H1 (cell line): ENCODE results near the gene NANP. TPM values are rescaled to one million over a fixed set of nuclear protein-coding genes. Genes with fewer than 3 reads are reported as not detected.

ENCODE experiments used
- CTCF ChIA-PET: fragments of 300-600 bp; sonication (Branson Sonifier 250); formaldehyde crosslinking; loops from one replicate; lab custom pipeline; 2021; ENCODE audit not compliant: partially characterized antibody; lab: Charles Lee
- POLR2A ChIA-PET: fragments of 300-600 bp; sonication (Branson Sonifier 250); formaldehyde crosslinking; loops from one replicate; lab custom pipeline; 2021; ENCODE audit warnings: inconsistent platforms; ENCODE audit not compliant: partially characterized antibody; lab: Charles Lee
- DNase-seq, 2 experiments: peaks; one replicate each; pipeline versions ENCODE4 v3.0.0 to v3.0.0-alpha.2; 2010 to 2022; ENCODE audit warnings: low spot score in 2 of 2, low read depth in 1 of 2, mixed read lengths in 1 of 2
- FAIRE-seq: peaks from 2 replicates; lab custom pipeline; 2011; peaks lifted over from hg19 to GRCh38; lab: Jason Lieb, UNC
- H2AFZ ChIP-seq: 2 replicates; pipeline ENCODE4 v1.8.1; 2012; ENCODE audit warnings: low read length, inconsistent platforms
- H2AK5ac ChIP-seq: 2 replicates; pipeline ENCODE4 v1.6.1; 2013; ENCODE audit warnings: low read depth, low read length
- H2BK120ac ChIP-seq: replicated peaks from 2 replicates; pipeline ENCODE3; 2013; ENCODE audit warnings: low read depth, low read length, inconsistent platforms
- H2BK12ac ChIP-seq: 2 replicates; pipeline ENCODE4 v1.6.1; 2013; ENCODE audit warnings: low read depth, low read length
- H2BK15ac ChIP-seq: 2 replicates; pipeline ENCODE4 v1.6.1; 2013; ENCODE audit warnings: low read length
- H2BK20ac ChIP-seq: 2 replicates; pipeline ENCODE4 v1.6.1; 2013; ENCODE audit warnings: low read length
- H2BK5ac ChIP-seq: 2 replicates; pipeline ENCODE4 v1.6.1; 2013; ENCODE audit warnings: low read depth, low read length
- H3K14ac ChIP-seq: 2 replicates; pipeline ENCODE4 v1.6.1; 2013; ENCODE audit warnings: inconsistent platforms; ENCODE audit not compliant: insufficient read length
- H3K18ac ChIP-seq: 2 replicates; pipeline ENCODE4 v1.6.1; 2013; ENCODE audit warnings: low read length; ENCODE audit errors: extremely low read depth
- H3K23ac ChIP-seq: 2 replicates; pipeline ENCODE4 v1.6.1; 2013; ENCODE audit warnings: inconsistent platforms; ENCODE audit not compliant: insufficient read length
- H3K23me2 ChIP-seq: 2 replicates; pipeline ENCODE4 v1.6.1; 2013; ENCODE audit warnings: low read depth, low read length
- H3K27ac ChIP-seq: 2 replicates; pipeline ENCODE4 v1.6.1; 2011; ENCODE audit warnings: low read depth, low read length, inconsistent platforms
- H3K27me3 ChIP-seq, 4 experiments: replicated peaks in 1 of 4; 1 replicate in 1 of 4; 2 replicates in 3 of 4; pipeline versions ENCODE4 v1.6.1 to v1.8.1; 2011 to 2013; ENCODE audit warnings: low read length in 3 of 4, mild to moderate bottlenecking in 3 of 4, inconsistent platforms in 2 of 4, mixed read lengths in 2 of 4, moderate library complexity in 1 of 4; ENCODE audit not compliant: control insufficient read depth in 3 of 4, insufficient read depth in 3 of 4; ENCODE audit errors: extremely low read depth in 1 of 4
- H3K36me3 ChIP-seq, 4 experiments: 2 replicates each; pipeline versions ENCODE4 v1.6.1 to v1.8.1; 2011 to 2013; ENCODE audit warnings: mild to moderate bottlenecking in 4 of 4, low read length in 3 of 4, moderate library complexity in 2 of 4, control low read depth in 1 of 4, inconsistent platforms in 1 of 4; ENCODE audit not compliant: insufficient read depth in 4 of 4, control insufficient read depth in 2 of 4
- H3K4ac ChIP-seq: replicated peaks from 2 replicates; pipeline ENCODE3; 2013; ENCODE audit warnings: low read length, low read depth, mixed read lengths, inconsistent platforms; ENCODE audit not compliant: insufficient read length
- H3K4me1 ChIP-seq, 4 experiments: replicated peaks in 1 of 4; 1 replicate in 1 of 4; 2 replicates in 3 of 4; pipeline versions ENCODE4 v1.6.1 to v1.8.1; 2011 to 2013; ENCODE audit warnings: low read length in 3 of 4, inconsistent platforms in 2 of 4, mixed read lengths in 1 of 4; ENCODE audit not compliant: insufficient read depth in 4 of 4, control insufficient read depth in 3 of 4
- H3K4me2 ChIP-seq, 2 experiments: 2 replicates each; pipeline versions ENCODE4 v1.6.1 to v1.8.1; 2011 to 2013; ENCODE audit warnings: low read depth in 2 of 2, low read length in 2 of 2, control low read depth in 1 of 2, inconsistent platforms in 1 of 2, mild to moderate bottlenecking in 1 of 2; ENCODE audit not compliant: insufficient read depth in 1 of 2
- H3K4me3 ChIP-seq, 4 experiments: fragments of 200-600, 300-600 bp in 1 of 4; sonication (generic), shearing (Covaris generic), sonication (Bioruptor Twin) in 1 of 4; 2 replicates each; pipeline versions ENCODE4 v1.5.1 to v1.8.1; 2011 to 2016; ENCODE audit warnings: low read length in 4 of 4, low read depth in 3 of 4, control low read depth in 2 of 4, inconsistent platforms in 2 of 4, mild to moderate bottlenecking in 2 of 4, mixed read lengths in 1 of 4, moderate library complexity in 1 of 4; ENCODE audit not compliant: insufficient read depth in 2 of 4; ENCODE audit errors: extremely low read depth in 1 of 4
- H3K56ac ChIP-seq: replicated peaks from 2 replicates; pipeline ENCODE3; 2013; ENCODE audit warnings: low read depth, mild to moderate bottlenecking, mixed read lengths, low read length, inconsistent platforms; ENCODE audit not compliant: insufficient read length
- H3K79me1 ChIP-seq: 2 replicates; pipeline ENCODE4 v1.6.1; 2013; ENCODE audit warnings: low read depth, low read length, control low read depth
- H3K79me2 ChIP-seq, 2 experiments: 2 replicates each; pipeline versions ENCODE4 v1.6.1 to v1.8.1; 2012 to 2013; ENCODE audit warnings: low read length in 2 of 2, mild to moderate bottlenecking in 2 of 2, inconsistent platforms in 1 of 2; ENCODE audit not compliant: insufficient read depth in 2 of 2, control insufficient read depth in 1 of 2
- H3K9ac ChIP-seq, 4 experiments: replicated peaks in 1 of 4; 1 replicate in 1 of 4; 2 replicates in 3 of 4; pipeline versions ENCODE4 v1.6.1 to v1.8.1; 2011 to 2013; ENCODE audit warnings: low read depth in 3 of 4, low read length in 3 of 4, control low read depth in 2 of 4, mild to moderate bottlenecking in 2 of 4, moderate library complexity in 2 of 4, inconsistent platforms in 1 of 4; ENCODE audit errors: extremely low read depth in 1 of 4
- H3K9me3 ChIP-seq, 2 experiments: 2 replicates each; pipeline versions ENCODE4 v1.6.1 to v1.8.1; 2012 to 2013; ENCODE audit warnings: mild to moderate bottlenecking in 2 of 2, moderate library complexity in 2 of 2, control low read depth in 1 of 2, inconsistent platforms in 1 of 2, low read depth in 1 of 2, low read length in 1 of 2, mixed read lengths in 1 of 2; ENCODE audit not compliant: insufficient read depth in 2 of 2
- H4K20me1 ChIP-seq, 2 experiments: replicated peaks in 1 of 2; 2 replicates each; pipeline versions ENCODE3 to v1.8.1; 2011 to 2013; ENCODE audit warnings: inconsistent platforms in 2 of 2, low read length in 2 of 2, mild to moderate bottlenecking in 1 of 2; ENCODE audit not compliant: insufficient read depth in 2 of 2, control insufficient read depth in 1 of 2
- H4K5ac ChIP-seq: 2 replicates; pipeline ENCODE4 v1.6.1; 2013; ENCODE audit warnings: low read length, low read depth, mixed read lengths, inconsistent platforms; ENCODE audit not compliant: insufficient read length
- H4K8ac ChIP-seq: 2 replicates; pipeline ENCODE4 v1.8.0; 2013; ENCODE audit warnings: mild to moderate bottlenecking, moderate library complexity, low read length, inconsistent platforms; ENCODE audit not compliant: insufficient read depth; ENCODE audit errors: extremely low read depth
- H4K91ac ChIP-seq: replicated peaks from 2 replicates; pipeline ENCODE3; 2013; ENCODE audit warnings: low read length, mixed read lengths, inconsistent platforms; ENCODE audit not compliant: insufficient read length
- BACH1 ChIP-seq: IDR thresholded peaks from 2 replicates; pipeline ENCODE4 v1.6.1; 2012; ENCODE audit warnings: low read length, improper control_type of control experiment
- BCL11A ChIP-seq, 2 experiments: IDR thresholded peaks; one replicate each; pipeline ENCODE4 v1.6.1; 2011; ENCODE audit warnings: low read depth in 2 of 2, low read length in 2 of 2, mild to moderate bottlenecking in 2 of 2
- CTBP2 ChIP-seq: IDR thresholded peaks from 2 replicates; pipeline ENCODE4 v1.7.0; 2011; ENCODE audit warnings: borderline replicate concordance, mild to moderate bottlenecking, moderate library complexity, mixed read lengths, low read length; ENCODE audit not compliant: insufficient read depth, insufficient read length
- FOSL1 ChIP-seq: IDR thresholded peaks from 2 replicates; pipeline ENCODE4 v1.6.1; 2011; ENCODE audit warnings: mild to moderate bottlenecking, low read depth, low read length, moderate library complexity; ENCODE audit not compliant: insufficient read depth
- HDAC6 ChIP-seq: IDR thresholded peaks from one replicate; pipeline ENCODE4 v1.7.1; 2012; ENCODE audit warnings: low read depth, mild to moderate bottlenecking, inconsistent platforms, low read length, moderate library complexity
- JUN ChIP-seq: IDR thresholded peaks from 2 replicates; pipeline ENCODE4 v1.6.1; 2011; ENCODE audit warnings: low read depth, mild to moderate bottlenecking, improper control_type of control experiment, low read length
- KDM5A ChIP-seq: fragments of 200-600 bp; IDR thresholded peaks from 2 replicates; pipeline ENCODE4 v1.7.1; 2012; ENCODE audit warnings: mild to moderate bottlenecking, low read length, inconsistent platforms, mixed read lengths
- MAFK ChIP-seq: IDR thresholded peaks from 2 replicates; pipeline ENCODE4 v1.6.1; 2012; ENCODE audit warnings: low read depth, mild to moderate bottlenecking, improper control_type of control experiment, low read length
- NANOG ChIP-seq: IDR thresholded peaks from 2 replicates; pipeline ENCODE4 v1.6.1; 2011; ENCODE audit warnings: low read length, low read depth, mild to moderate bottlenecking, inconsistent platforms; ENCODE audit not compliant: insufficient read depth, poor library complexity, severe bottlenecking
- POU5F1 ChIP-seq: IDR thresholded peaks from 2 replicates; pipeline ENCODE4 v1.6.1; 2011; ENCODE audit warnings: low read depth, mild to moderate bottlenecking, low read length, moderate library complexity
- SP2 ChIP-seq: IDR thresholded peaks from 2 replicates; pipeline ENCODE4 v1.6.1; 2012; ENCODE audit warnings: mild to moderate bottlenecking, low read length, inconsistent platforms
- SRF ChIP-seq: IDR thresholded peaks from 2 replicates; pipeline ENCODE4 v1.6.1; 2011; ENCODE audit warnings: mild to moderate bottlenecking, low read depth, low read length, moderate library complexity
- ZNF274 ChIP-seq: IDR thresholded peaks from 2 replicates; pipeline ENCODE4 v1.7.0; 2012; ENCODE audit warnings: low read length, borderline replicate concordance; ENCODE audit errors: extremely low read depth
- WGBS, 2 experiments: shearing (Covaris generic) in 1 of 2; methylation state at CpG; one replicate each; pipeline versions ENCODE4 v1.1.6 to v1.1.7; 2013 to 2015; ENCODE audit warnings: low lambda C conversion rate in 2 of 2, mixed read lengths in 2 of 2, inconsistent platforms in 1 of 2, low coverage in 1 of 2, missing lambda C conversion rate in 1 of 2; ENCODE audit not compliant: insufficient replicate concordance in 2 of 2, insufficient coverage in 1 of 2, insufficient read length in 1 of 2; ENCODE audit errors: extremely low coverage in 1 of 2, missing lambda C conversion rate in 1 of 2; 5-methylcytosine and 5-hydroxymethylcytosine counted together
- polyA plus RNA-seq, 7 experiments: library from polyadenylated mRNA; depleted of rRNA in 3 of 7; stranded (reverse) in 5 of 7; unstranded in 2 of 7; fragments of >200 nt in 5 of 7; fragments of 200-250 nt in 2 of 7; gene quantifications; 1 replicate in 5 of 7; 2 replicates in 1 of 7; 4 replicates in 1 of 7; pipeline versions ENCODE4 v1.2.1 to v1.2.3, GENCODE V29; 2011 to 2013; ENCODE audit warnings: missing spikeins in 2 of 7, mixed read lengths in 2 of 7
- total RNA-seq: library from RNA; stranded (reverse); fragmentation: NEBNext Ultra II Directional; extraction: Animal tissue kit (Norgen Biotek cat#: 25700); gene quantifications from 2 replicates; pipeline ENCODE4 v1.2.1, GENCODE V29; 2021
- TF ChIP-seq, protein P1 (sequence below): IDR thresholded peaks from 2 replicates; pipeline ENCODE4 v1.6.1; 2011; ENCODE audit warnings: low read depth, mild to moderate bottlenecking, low read length; ENCODE audit not compliant: insufficient read depth

NANP gene
- total and polyA plus RNA-seq, 2 of the 8 experiments (the other 6 are each of a cell fraction or from before 2014, with no cell fraction given) = 3.8 to 6.2 TPM

- no peak overlapping the region for H2BK20ac ChIP-seq
- no peak overlapping the region for H2BK5ac ChIP-seq
- H3K9me3 ChIP-seq = peaks cover 4 to 7% of the 10 kb centered on the region in 2 experiments; a peak in 2 of 4 replicates
- no peak overlapping the region for H3K14ac ChIP-seq
- H3K56ac ChIP-seq = no peak overlapping the region
- H3K27me3 ChIP-seq = no peaks in the 10 kb centered on the region
- H3K23ac ChIP-seq = no peak overlapping the region
- no peaks in the 10 kb centered on the region for H4K20me1 ChIP-seq
- H4K8ac ChIP-seq = no peak overlapping the region
- DNase-seq = no peak
- H3K9ac ChIP-seq = no peak overlapping the region
- WGBS, 2 experiments = 95% methylated on average over 5 of the region's 6 CpGs; no CpG with 5 or more reads in 1 of the 2 experiments
- no peak overlapping the region for H2AFZ ChIP-seq
- ChIA-PET POLR2A (interaction anchor here (1.3 kb wide), 1 partner anchor 20 kb away, joined by 5 read pairs; no protein-coding TSS in a partner anchor), CTCF (interaction anchor here (0.9 kb wide), 1 partner anchor 22 kb away, joined by 4 read pairs; no protein-coding TSS in a partner anchor)
- no peak overlapping the region for H2AK5ac ChIP-seq
- peaks cover 3% of the 10 kb centered on the region for H3K79me1 ChIP-seq
- H3K23me2 ChIP-seq = no peaks in the 10 kb centered on the region; the same call in 1 of the 2 replicates
- H3K4ac ChIP-seq = no peak overlapping the region
- no peak overlapping the region for H3K18ac ChIP-seq
- no peak overlapping the region for H3K4me3 ChIP-seq
- H3K4me1 ChIP-seq = peaks cover 0 to 7% (median 3%) of the 10 kb centered on the region in 4 experiments; a peak in 2 of 7 replicates
- H4K5ac ChIP-seq = no peak overlapping the region
- H4K91ac ChIP-seq = no peak overlapping the region
- H3K36me3 ChIP-seq = peaks cover 0 to 3% (median 0%) of the 10 kb centered on the region in 4 experiments; a peak in 1 of 8 replicates
- no peak overlapping the region for H3K27ac ChIP-seq
- no peak overlapping the region for H2BK12ac ChIP-seq
- no peak for FAIRE-seq
- H3K4me2 ChIP-seq = no peak overlapping the region
- no peak overlapping the region for H2BK15ac ChIP-seq
- H3K79me2 ChIP-seq = peaks cover 0 to 60% of the 10 kb centered on the region in 2 experiments; a peak in 2 of 4 replicates
- no peak overlapping the region for H2BK120ac ChIP-seq
- TF ChIP-seq KDM5A (no peak), CTBP2 (no peak), SP2 (no peak), MAFK (no peak), ZNF274 (no peak), FOSL1 (no peak), JUN (no peak), POU5F1 (no peak), SRF (no peak), HDAC6 (no peak), BCL11A (IDR thresholded peaks at IDR 0.05; ENCODE audit: low read depth in 2 of 2, low read length in 2 of 2) (no peak), NANOG (no peak), BACH1 (no peak)
- TF ChIP-seq, protein P1, sequence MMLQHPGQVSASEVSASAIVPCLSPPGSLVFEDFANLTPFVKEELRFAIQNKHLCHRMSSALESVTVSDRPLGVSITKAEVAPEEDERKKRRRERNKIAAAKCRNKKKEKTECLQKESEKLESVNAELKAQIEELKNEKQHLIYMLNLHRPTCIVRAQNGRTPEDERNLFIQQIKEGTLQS = no peak
These were observed 59.9 kb downstream of the NANP start for GRCh38 chr20:25563876-25564275.
